Measurements from ENCODE around the gene DOCK4. TPM values are rescaled to one million over a fixed set of nuclear protein-coding genes. Genes with fewer than 3 reads are reported as not detected.

Gene DOCK4
- total RNA-seq, 1 donor from 2014 or later: 43.5 TPM

- no peaks in the 10 kb centered on the region for H3K27me3 ChIP-seq
- intact Hi-C loops (cut with DNase I): no loop called here
- no peaks in the 10 kb centered on the region for H3K4me1 ChIP-seq
- no peak for TF ChIP-seq CTCF (IDR thresholded peaks at IDR 0.05)
- H3K4me3 ChIP-seq: no peak overlapping the region
- H3K36me3 ChIP-seq: no peaks in the 10 kb centered on the region
- no peak for DNase-seq (ENCODE audit: low spot score in 2 of 2)
- H3K9me3 ChIP-seq: no peaks in the 10 kb centered on the region
- H3K27ac ChIP-seq: no peak overlapping the region
These were observed 145.1 kb downstream of the DOCK4 start for GRCh38 chr7:112061051-112061450.

GRCh38 chr7:112060625-112061024 is 145.6 kb downstream of the DOCK4 start:
- Histone ChIP-seq H3K4me1 (no peaks in the 10 kb centered on the region), H3K27me3 (no peaks in the 10 kb centered on the region), H3K9me3 (no peaks in the 10 kb centered on the region), H3K27ac (no peak overlapping the region), H3K36me3 (no peaks in the 10 kb centered on the region), H3K4me3 (no peak overlapping the region)
- no peak for DNase-seq (ENCODE audit: low spot score in 2 of 2)
- intact Hi-C loops (cut with DNase I): no loop called here
- no peak for TF ChIP-seq CTCF (IDR thresholded peaks at IDR 0.05)

GRCh38 chr7:112059675-112060074 is 146.5 kb downstream of the DOCK4 start:
- H3K4me1 ChIP-seq: no peaks in the 10 kb centered on the region
- TF ChIP-seq CTCF (IDR thresholded peaks at IDR 0.05): no peak
- no peaks in the 10 kb centered on the region for H3K9me3 ChIP-seq
- intact Hi-C loops (cut with DNase I): no loop called here
- H3K4me3 ChIP-seq: no peak overlapping the region
- no peaks in the 10 kb centered on the region for H3K36me3 ChIP-seq
- H3K27ac ChIP-seq: no peak overlapping the region
- no peak for DNase-seq (ENCODE audit: low spot score in 2 of 2)
- H3K27me3 ChIP-seq: no peaks in the 10 kb centered on the region

GRCh38 chr7:112058686-112059085 is 147.5 kb downstream of the DOCK4 start:
- Histone ChIP-seq H3K36me3 (no peaks in the 10 kb centered on the region), H3K9me3 (no peaks in the 10 kb centered on the region), H3K4me3 (no peak overlapping the region), H3K27ac (no peak overlapping the region), H3K4me1 (no peaks in the 10 kb centered on the region), H3K27me3 (no peaks in the 10 kb centered on the region)
- intact Hi-C loops (cut with DNase I): no loop called here
- no peak for TF ChIP-seq CTCF (IDR thresholded peaks at IDR 0.05)
- DNase-seq (ENCODE audit: low spot score in 2 of 2): no peak

GRCh38 chr7:112056409-112056808 is 149.8 kb downstream of the DOCK4 start:
- Histone ChIP-seq H3K4me3 (no peak overlapping the region), H3K27ac (no peak overlapping the region), H3K4me1 (no peaks in the 10 kb centered on the region), H3K27me3 (no peaks in the 10 kb centered on the region), H3K9me3 (no peaks in the 10 kb centered on the region), H3K36me3 (no peaks in the 10 kb centered on the region)
- DNase-seq (ENCODE audit: low spot score in 2 of 2): no peak
- TF ChIP-seq CTCF (IDR thresholded peaks at IDR 0.05): no peak
- intact Hi-C loops (cut with DNase I): no loop called here

GRCh38 chr7:112053737-112054069 is 152.5 kb downstream of the DOCK4 start:
- Histone ChIP-seq H3K36me3 (no peaks in the 10 kb centered on the region), H3K27ac (no peak overlapping the region), H3K27me3 (no peaks in the 10 kb centered on the region), H3K4me1 (no peaks in the 10 kb centered on the region), H3K4me3 (no peak overlapping the region), H3K9me3 (no peaks in the 10 kb centered on the region)
- no peak for TF ChIP-seq CTCF (IDR thresholded peaks at IDR 0.05)
- no peak for DNase-seq (ENCODE audit: low spot score in 2 of 2)
- intact Hi-C loops (cut with DNase I): no loop called here
